ENCODE data around the gene EDN2. TPM values are rescaled to one million over a fixed set of nuclear protein-coding genes. Genes with fewer than 3 reads are reported as not detected.

The EDN2 gene
- total and polyA plus RNA-seq, 2 of the 8 experiments (the other 6 are each of a cell fraction or from before 2014, with no cell fraction given) = 0.32 to 0.39 TPM

DNA sequence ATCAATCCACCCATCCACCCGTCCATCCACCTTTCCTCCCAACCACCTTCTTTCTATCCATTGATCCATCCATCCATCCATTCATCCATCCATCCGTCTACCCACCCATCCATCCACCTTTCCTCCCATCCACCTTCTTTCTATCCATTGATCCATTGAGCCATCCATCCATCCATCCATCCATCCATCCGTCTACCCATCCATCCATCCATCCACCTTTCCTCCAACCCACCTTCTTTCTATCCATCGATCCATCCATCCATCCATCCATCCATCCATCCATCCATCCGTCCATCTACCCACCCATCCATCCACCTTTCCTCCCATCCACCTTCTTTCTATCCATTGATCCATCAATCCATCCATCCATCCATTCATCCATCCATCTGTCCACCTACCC is 5.1 kb upstream of the EDN2 start (continued):
- TF ChIP-seq KDM1A (IDR thresholded peaks at IDR 0.05; ENCODE audit: borderline replicate concordance, low read length) = no peak
- TF ChIP-seq POLR2AphosphoS5 (IDR thresholded peaks at IDR 0.05; ENCODE audit: low read depth, low read length) = no peak
- TF ChIP-seq TAF7 (optimal IDR thresholded peaks at IDR 0.05; ENCODE audit: borderline replicate concordance, low read depth, low read length) = no peak
- no peak for TF ChIP-seq EGR1 (IDR thresholded peaks at IDR 0.05; ENCODE audit: borderline replicate concordance, low read depth, low read length)
- TF ChIP-seq CBX8 (IDR thresholded peaks at IDR 0.05; ENCODE audit: borderline replicate concordance, low read depth, low read length) = no peak
